Nephron progenitor cell (in vitro differentiated cells): Measurements from ENCODE around the gene CRACR2A.

Experiments
- DNase-seq: peaks from one replicate; pipeline ENCODE4 v3.0.0; 2021
- H3K27ac Mint-ChIP-seq: 2 replicates; pipeline ENCODE4 v1.8.0; 2021; ENCODE audit warnings: mild to moderate bottlenecking, moderate library complexity, mixed read lengths
- H3K27me3 Mint-ChIP-seq: 2 replicates; pipeline ENCODE4 v1.8.0; 2021; ENCODE audit warnings: mild to moderate bottlenecking, low read depth, mixed read lengths; ENCODE audit not compliant: poor library complexity
- H3K36me3 Mint-ChIP-seq: 2 replicates; pipeline ENCODE4 v1.8.0; 2021; ENCODE audit warnings: low read depth, mixed read lengths
- H3K4me1 Mint-ChIP-seq: 2 replicates; pipeline ENCODE4 v1.8.0; 2021; ENCODE audit warnings: mixed read lengths
- H3K4me3 Mint-ChIP-seq: 2 replicates; pipeline ENCODE4 v1.8.0; 2021; ENCODE audit warnings: mild to moderate bottlenecking, moderate library complexity, mixed read lengths
- H3K9me3 Mint-ChIP-seq: 2 replicates; pipeline ENCODE4 v1.8.0; 2021; ENCODE audit warnings: mild to moderate bottlenecking, moderate library complexity, mixed read lengths
- TF ChIP-seq, protein P1 (sequence below): fragments of 200-600 bp; sonication (generic); IDR thresholded peaks from 2 replicates; pipeline ENCODE4 v1.5.0; 2021; ENCODE audit warnings: antibody characterized with exemption

CRACR2A gene

DNA sequence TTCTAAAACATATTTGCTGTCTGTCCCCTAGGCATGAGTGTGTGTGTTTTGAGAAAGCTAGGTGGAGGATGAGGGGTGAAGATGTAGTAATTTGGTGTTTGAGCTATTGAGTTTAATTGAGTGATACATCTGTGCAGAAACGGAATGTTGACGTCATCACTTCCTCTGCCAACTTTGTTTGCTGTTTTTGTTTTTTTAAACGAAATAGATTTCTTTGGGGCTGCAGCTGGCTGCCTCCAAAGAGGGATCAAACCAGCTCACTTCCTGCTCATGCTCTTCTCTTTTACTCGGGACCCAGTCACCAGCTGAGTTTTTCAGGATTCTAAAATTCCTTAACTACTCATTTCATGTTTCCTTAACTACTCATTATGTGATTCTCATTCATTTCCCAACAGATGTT, 19.5 kb upstream of the CRACR2A start:
- Mint-ChIP-seq H3K4me1 (no peaks in the 10 kb centered on the region), H3K27me3 (peaks cover 12% of the 10 kb centered on the region), H3K27ac (no peak overlapping the region), H3K36me3 (peaks cover 5% of the 10 kb centered on the region), H3K4me3 (no peak overlapping the region), H3K9me3 (peaks cover 4% of the 10 kb centered on the region)
- no peak for DNase-seq
- TF ChIP-seq, protein P1, sequence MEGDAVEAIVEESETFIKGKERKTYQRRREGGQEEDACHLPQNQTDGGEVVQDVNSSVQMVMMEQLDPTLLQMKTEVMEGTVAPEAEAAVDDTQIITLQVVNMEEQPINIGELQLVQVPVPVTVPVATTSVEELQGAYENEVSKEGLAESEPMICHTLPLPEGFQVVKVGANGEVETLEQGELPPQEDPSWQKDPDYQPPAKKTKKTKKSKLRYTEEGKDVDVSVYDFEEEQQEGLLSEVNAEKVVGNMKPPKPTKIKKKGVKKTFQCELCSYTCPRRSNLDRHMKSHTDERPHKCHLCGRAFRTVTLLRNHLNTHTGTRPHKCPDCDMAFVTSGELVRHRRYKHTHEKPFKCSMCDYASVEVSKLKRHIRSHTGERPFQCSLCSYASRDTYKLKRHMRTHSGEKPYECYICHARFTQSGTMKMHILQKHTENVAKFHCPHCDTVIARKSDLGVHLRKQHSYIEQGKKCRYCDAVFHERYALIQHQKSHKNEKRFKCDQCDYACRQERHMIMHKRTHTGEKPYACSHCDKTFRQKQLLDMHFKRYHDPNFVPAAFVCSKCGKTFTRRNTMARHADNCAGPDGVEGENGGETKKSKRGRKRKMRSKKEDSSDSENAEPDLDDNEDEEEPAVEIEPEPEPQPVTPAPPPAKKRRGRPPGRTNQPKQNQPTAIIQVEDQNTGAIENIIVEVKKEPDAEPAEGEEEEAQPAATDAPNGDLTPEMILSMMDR: no peak

DNA sequence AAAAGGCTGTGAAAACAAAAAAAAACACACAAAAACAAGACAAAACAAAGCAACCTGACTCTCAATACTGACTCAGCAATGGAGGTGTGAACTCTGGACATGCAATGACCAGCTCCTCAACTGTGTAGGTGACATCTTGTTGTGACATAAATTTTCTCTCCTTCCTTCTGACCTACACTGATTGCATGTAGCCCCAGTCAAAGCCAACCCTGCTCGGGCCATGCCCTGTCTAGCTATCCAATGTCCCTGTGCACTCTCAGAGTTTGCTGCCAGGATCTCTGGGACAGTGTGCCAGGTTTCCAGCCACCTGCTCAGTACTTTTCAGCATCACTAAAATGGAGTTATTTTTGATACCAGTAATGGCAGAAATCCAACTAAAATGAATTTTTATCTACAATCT, 18.9 kb upstream of the CRACR2A start:
- Mint-ChIP-seq H3K4me3 (no peak overlapping the region), H3K4me1 (no peaks in the 10 kb centered on the region), H3K27me3 (peaks cover 12% of the 10 kb centered on the region), H3K9me3 (peaks cover 6% of the 10 kb centered on the region), H3K36me3 (peaks cover 5% of the 10 kb centered on the region), H3K27ac (no peak overlapping the region)
- TF ChIP-seq, protein P1: no peak
- no peak for DNase-seq

DNA sequence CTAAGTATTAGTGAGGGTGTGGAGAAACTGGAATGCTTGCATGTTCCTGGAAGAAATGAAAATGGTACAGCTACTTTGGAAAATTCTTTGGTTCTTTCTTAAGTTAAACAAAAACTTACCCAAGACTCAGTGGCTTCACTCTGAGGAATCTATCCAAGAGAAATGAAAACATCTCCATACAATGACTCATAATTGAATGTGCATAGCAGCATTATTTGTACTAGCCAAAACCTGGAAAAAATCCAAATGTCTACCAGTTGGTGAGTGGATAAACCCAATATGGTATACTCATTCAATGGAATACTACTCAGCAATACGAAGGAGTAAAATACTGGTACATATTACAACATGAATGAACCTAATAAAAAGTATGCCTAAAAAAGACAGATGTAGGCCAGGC, 18.0 kb upstream of the CRACR2A start:
- peaks cover 5% of the 10 kb centered on the region for H3K36me3 Mint-ChIP-seq
- no peak overlapping the region for H3K27ac Mint-ChIP-seq
- no peaks in the 10 kb centered on the region for H3K4me1 Mint-ChIP-seq
- no peak for DNase-seq
- TF ChIP-seq, protein P1: no peak
- peaks cover 12% of the 10 kb centered on the region for H3K9me3 Mint-ChIP-seq
- peaks cover 12% of the 10 kb centered on the region for H3K27me3 Mint-ChIP-seq
- no peak overlapping the region for H3K4me3 Mint-ChIP-seq

DNA sequence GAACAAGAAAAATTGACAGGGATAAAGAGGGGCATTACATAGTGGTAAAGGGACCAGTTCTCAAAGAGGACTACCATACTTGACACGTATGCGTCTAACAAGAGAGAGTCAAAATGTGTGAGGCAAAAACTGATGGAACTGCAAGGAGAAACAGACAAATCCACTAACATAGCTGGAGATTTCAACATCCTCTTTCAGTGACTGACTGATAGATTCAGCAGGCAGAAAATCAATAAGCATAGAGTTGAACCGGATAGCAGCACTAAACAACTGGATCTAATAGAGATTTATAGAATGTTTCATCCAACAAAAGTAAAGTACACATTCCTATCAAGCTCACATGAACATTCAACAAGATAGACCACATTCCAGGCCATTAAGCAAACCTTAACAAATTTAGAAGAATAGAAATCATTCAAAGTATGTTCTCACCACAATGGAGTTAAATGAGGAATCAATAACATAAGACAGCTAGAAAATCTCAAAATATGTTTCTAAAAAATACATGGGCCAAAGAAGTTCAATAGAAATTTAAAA, 16.1 kb upstream of the CRACR2A start:
- Mint-ChIP-seq H3K27ac (no peak overlapping the region), H3K36me3 (peaks cover 5% of the 10 kb centered on the region), H3K9me3 (peaks cover 12% of the 10 kb centered on the region)

DNA sequence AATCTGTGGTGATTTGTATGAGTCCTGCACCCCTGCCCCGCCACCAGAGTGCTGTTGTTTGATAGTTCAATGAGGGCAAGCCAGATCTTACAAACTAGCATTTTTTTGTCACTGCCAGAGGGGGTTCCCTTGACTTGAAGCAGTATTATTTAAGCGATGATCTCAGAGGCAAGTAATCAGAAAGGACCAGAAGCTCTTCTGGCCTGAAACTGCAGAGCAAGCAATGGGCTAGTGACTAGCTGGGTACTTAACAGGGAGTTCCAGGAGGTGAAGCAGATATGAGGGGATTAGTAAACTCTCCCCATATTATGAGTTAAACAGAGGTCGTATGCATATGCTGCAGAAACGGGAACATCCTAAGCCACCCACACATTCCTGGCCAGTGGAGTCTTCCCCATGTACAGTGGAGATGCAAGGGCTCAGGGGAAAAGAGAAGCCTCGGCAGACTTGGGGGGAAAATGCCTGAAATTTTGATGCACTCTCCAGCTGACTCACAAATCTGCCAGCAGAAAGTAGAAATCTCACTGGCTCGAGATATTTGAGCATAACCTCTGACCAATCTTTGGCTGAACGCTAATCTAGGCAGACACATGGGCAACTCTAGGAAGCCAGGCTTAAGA, 8.3 kb upstream of the CRACR2A start:
- H3K36me3 Mint-ChIP-seq: no peaks in the 10 kb centered on the region
- H3K27me3 Mint-ChIP-seq: peaks cover 11% of the 10 kb centered on the region
- H3K27ac Mint-ChIP-seq: no peak overlapping the region
- H3K4me1 Mint-ChIP-seq: peaks cover 21% of the 10 kb centered on the region
- H3K4me3 Mint-ChIP-seq: no peak overlapping the region
- no peak for DNase-seq
- TF ChIP-seq, protein P1: no peak
- peaks cover 4% of the 10 kb centered on the region for H3K9me3 Mint-ChIP-seq

More for the DNA sequence above, 16.1 kb upstream of the CRACR2A start:
- no peak for DNase-seq
- TF ChIP-seq, protein P1: no peak
- Mint-ChIP-seq H3K4me1 (peaks cover under 1% of the 10 kb centered on the region), H3K27me3 (peaks cover 16% of the 10 kb centered on the region), H3K4me3 (no peak overlapping the region)

DNA sequence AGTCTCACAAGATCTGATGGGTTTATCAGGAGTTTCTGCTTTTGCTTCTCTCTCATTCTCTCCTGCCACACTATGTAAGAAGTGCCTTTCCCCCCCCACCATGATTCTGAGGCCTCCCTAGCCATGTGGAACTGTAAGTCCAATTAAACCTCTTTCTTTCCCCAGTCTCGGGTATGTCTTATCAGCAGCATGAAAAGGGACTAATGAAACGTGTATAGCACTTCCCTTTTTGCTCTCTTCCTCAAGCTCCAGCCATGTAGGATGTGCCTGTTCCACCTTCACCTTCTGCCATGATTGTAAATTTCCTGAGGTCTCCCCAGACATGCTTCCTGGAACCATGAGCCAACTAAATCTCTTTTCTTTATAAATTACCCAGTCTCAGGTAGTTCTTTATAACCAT, 7.0 kb upstream of the CRACR2A start:
- Mint-ChIP-seq H3K4me1 (peaks cover 35% of the 10 kb centered on the region), H3K36me3 (no peaks in the 10 kb centered on the region), H3K9me3 (peaks cover 4% of the 10 kb centered on the region), H3K27me3 (peaks cover 9% of the 10 kb centered on the region), H3K27ac (no peak overlapping the region), H3K4me3 (no peak overlapping the region)
- no peak for DNase-seq
- TF ChIP-seq, protein P1: no peak
